NCI-H1417 treated with DMSO at 0.1 percent for 48 hours (cell line): ENCODE measurements around the gene SYT2.
"Not testable (repeated sequence)": the region's sequence is repeated elsewhere in the genome, so short reads cannot be mapped to it uniquely, and the experiment has no call there.

Experiments used
- DNase-seq: peaks from one replicate; lab custom pipeline; 2025; lab: John Stamatoyannopoulos, UW

SYT2 gene

GRCh38 chr1:202710070-202711045, at the start of gene SYT2:
SYT2 (minus strand) TSS chr1:202710454; CDS start chr1:202605772, 104,682 bp downstream.
- no peak for DNase-seq

- no peak for DNase-seq
These were observed 46.1 kb upstream of the SYT2 start for GRCh38 chr1:202756391-202756790.

- no peak for DNase-seq
These were observed 44.0 kb upstream of the SYT2 start for GRCh38 chr1:202754293-202754692.

- DNase-seq = no peak
These were observed 42.5 kb upstream of the SYT2 start for GRCh38 chr1:202752774-202753173.

GRCh38 chr1:202750761-202751160, 40.5 kb upstream of the SYT2 start:
- DNase-seq = no peak

GRCh38 chr1:202750024-202750423, 39.8 kb upstream of the SYT2 start:
- no peak for DNase-seq

GRCh38 chr1:202745323-202745888, 35.2 kb upstream of the SYT2 start:
- DNase-seq = no peak

GRCh38 chr1:202744770-202745169, 34.5 kb upstream of the SYT2 start:
- not testable (repeated sequence) for DNase-seq

GRCh38 chr1:202742496-202742895, 32.2 kb upstream of the SYT2 start:
- no peak for DNase-seq

- no peak for DNase-seq
These were observed 23.0 kb upstream of the SYT2 start for GRCh38 chr1:202733251-202733650.

GRCh38 chr1:202728951-202729350, 18.7 kb upstream of the SYT2 start:
- DNase-seq = no peak

- no peak for DNase-seq
These were observed 15.3 kb upstream of the SYT2 start for GRCh38 chr1:202725526-202725925.

- DNase-seq = no peak
These were observed 13.5 kb upstream of the SYT2 start for GRCh38 chr1:202723708-202724107.

- DNase-seq = not testable (repeated sequence)
These were observed 12.8 kb upstream of the SYT2 start for GRCh38 chr1:202723046-202723445.

- no peak for DNase-seq
These were observed 6.4 kb upstream of the SYT2 start for GRCh38 chr1:202716654-202717053.

- not testable (repeated sequence) for DNase-seq
These were observed 3.9 kb upstream of the SYT2 start for GRCh38 chr1:202714202-202714601.

- no peak for DNase-seq
These were observed 2.9 kb upstream of the SYT2 start for GRCh38 chr1:202713110-202713509.

GRCh38 chr1:202711949-202712635, 1.8 kb upstream of the SYT2 start:
- no peak for DNase-seq

GRCh38 chr1:202709276-202710041, 795 bp downstream of the SYT2 start:
- no peak for DNase-seq

- DNase-seq = no peak
These were observed 1.6 kb downstream of the SYT2 start for GRCh38 chr1:202708456-202709275.

- no peak for DNase-seq
These were observed 3.4 kb downstream of the SYT2 start for GRCh38 chr1:202706851-202707250.
